HG03159 (cell line): ENCODE measurements around the gene C4orf51.

ENCODE experiments used
- ATAC-seq: cut with Tn5 transposase; IDR thresholded peaks from one replicate; pipeline ENCODE4 v1.9.1; 2021; ENCODE audit warnings: mild to moderate bottlenecking, moderate library complexity; ENCODE audit not compliant: unreplicated experiment

Gene C4orf51

DNA sequence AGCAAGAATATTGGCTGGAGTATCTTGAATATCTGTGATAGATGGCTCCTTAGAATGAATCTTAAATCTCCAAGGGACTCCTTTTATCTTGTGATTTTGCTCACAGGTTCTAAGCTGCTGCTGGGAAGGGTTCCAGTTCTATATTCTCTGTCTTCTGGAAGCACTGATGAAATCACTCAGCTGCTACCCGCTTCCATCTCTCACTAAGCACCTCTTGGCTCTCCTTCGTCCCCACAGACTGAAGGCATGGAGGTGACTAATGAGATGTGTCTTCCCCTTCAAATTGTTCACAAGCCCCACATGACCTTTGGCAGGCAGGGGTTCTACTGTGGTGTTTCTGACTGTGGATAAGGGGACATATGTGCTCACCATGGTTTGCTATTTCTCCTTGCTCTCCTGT lies 75.9 kb downstream of the C4orf51 start:
- ATAC-seq, result no peak

DNA sequence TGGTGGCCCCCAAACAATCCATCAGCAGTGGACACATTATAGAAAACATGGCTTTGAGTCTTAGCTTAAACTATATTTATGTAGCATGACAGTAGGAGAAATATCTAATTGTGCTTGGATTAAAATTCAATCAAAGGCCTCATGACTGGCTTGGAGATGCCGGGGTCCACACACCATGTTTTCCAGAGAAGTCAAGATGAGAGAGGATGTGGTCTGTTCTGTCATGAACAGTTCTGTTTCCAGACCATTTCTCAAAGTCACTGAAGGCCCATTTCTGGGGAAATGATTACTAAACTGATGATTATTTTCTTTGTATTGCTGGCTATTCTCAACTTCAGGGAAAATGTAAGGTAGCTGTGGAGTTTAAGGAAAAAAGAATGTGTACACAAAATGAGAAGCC lies 76.3 kb downstream of the C4orf51 start:
- no peak for ATAC-seq

DNA sequence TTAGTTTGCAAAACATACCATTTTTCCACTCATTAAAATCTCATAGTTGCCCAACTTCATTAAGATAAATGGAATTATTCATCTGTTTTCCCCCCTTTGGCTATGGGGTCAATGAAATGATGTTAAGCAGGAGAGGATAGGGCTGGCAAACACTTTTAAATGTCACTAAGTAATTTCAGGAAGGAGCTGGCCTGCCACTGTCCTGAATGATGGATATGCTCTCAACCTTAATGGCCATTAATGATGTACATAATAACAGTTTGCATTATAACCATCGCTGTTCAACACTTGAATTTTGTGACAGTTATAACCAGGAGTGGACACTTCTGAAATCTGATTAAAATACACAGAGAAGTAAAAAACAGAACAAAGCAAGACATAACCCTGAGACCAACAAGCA lies 77.2 kb downstream of the C4orf51 start:
- no peak for ATAC-seq

DNA sequence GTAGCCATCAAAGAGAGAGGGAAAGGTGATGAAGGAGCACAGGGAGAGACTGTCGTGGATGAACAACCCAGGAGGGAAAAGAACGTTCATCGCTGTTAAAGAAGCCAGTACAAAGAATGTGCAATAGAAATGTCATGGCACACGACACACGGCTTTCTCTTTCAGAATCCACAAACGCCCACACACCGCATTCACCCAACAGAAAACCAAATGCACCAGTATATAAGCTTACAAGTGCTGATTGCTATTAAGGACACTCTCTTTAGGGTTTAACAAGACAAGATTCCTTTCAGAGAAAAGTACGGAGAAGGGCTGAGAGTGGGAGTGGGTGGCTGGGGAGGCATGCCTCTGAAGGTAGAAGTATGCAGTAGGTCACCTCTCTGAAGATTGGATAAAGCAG lies 80.2 kb downstream of the C4orf51 start:
- ATAC-seq, result no peak

DNA sequence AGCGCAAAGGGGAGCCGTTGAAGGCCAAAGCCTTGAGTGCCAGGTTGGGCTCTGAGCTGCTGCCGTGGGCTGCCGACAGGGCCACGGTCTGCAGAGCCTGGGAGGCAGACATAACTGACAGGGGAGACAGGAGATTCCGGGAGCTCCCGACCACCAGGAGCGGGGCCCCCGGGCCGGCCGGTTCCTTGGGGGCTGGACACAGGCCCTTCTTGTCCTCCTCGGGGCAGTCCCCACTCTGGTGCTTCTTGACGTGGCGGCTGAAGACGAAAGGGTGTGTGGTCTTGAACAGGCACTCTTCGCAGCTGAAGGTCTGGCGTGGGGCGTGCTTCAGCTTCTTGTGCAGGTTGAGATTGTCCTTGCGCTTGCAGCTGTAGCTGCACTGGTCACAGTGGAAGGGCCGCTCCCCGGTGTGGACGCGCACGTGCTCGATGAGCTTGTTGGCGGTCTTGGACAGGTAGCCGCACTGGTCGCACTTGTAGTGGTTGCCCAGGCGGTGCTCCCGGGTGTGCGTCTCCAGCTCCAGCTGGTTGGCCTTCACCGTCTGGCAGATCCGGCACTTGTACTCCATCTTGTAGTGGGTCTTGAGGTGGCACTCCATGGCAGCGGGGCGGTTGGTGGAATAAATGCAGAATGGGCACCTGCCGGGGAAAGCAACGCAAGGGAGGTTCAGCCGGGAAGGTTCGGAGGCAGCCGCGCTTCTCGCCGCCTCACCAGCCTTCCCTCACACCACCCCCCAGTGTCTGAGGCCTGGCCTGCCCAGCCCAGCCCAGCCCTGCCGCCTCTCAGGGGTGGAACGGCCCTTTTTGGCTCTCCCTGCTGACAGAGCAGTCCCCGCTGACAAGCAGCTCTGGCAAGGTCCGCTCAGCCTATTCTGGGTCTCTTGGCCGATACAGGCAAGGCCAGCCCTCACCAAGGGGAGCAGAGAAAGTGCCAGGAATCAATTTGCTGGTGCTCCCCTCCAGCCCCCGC lies 81.3 kb downstream of the C4orf51 start:
- no peak for ATAC-seq

DNA sequence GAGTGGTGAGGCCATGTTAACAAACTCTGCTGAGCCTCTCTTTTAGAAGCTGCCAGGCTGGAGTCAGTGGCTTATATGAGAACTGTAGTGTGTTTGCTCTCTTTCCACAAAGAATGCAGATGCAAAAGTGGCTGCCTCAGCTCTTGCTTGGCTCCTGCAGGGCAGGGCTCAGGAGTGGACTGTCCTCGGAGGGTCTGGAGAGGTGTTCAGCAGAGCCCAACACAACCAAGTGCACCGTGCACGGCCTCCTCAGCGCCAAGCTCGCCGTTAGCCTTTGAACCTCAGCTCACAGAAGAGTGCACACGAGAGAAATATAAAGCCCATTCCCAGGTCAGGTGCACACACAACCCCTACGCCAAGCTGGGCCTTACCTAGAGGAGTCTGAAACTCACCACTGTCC lies 82.8 kb downstream of the C4orf51 start:
- no peak for ATAC-seq

DNA sequence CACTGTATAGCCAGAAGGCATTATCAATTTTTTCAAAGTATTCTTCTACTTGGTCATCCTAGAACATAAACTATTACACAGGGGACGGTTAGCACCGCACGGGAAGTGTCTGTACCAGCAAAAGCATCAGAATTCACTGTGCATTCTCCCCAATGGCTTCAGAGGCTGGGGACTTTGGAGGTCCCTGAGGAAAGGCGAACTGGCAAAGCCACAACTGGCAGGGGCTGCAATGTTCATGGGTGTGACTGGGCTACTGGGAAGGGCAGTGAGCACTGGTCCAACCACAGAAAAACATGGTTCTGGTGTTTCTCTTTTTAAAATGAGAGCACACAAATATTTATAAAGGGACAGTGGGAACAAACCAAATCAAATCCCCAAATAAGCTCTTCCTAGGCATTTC lies 83.5 kb downstream of the C4orf51 start:
- ATAC-seq, result no peak

DNA sequence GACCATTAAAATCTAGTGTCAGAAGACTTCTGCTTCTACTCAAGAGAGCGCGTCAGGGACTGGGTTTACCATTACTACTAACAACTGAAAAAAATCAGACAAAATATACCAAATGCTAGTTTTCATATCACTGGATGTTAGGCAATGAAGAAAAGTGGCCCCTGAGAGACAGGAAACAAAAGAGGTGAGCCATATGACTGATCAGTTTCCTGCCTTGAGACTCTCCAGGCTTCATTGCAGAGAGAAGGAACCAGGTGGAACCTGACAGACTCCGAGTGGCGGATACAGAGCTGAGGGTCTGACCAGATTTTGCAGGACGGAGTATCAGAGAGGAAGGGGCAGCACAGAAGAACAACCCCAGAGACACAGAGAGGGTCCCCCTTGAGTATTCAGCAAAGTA lies 86.3 kb downstream of the C4orf51 start:
- ATAC-seq, result no peak

DNA sequence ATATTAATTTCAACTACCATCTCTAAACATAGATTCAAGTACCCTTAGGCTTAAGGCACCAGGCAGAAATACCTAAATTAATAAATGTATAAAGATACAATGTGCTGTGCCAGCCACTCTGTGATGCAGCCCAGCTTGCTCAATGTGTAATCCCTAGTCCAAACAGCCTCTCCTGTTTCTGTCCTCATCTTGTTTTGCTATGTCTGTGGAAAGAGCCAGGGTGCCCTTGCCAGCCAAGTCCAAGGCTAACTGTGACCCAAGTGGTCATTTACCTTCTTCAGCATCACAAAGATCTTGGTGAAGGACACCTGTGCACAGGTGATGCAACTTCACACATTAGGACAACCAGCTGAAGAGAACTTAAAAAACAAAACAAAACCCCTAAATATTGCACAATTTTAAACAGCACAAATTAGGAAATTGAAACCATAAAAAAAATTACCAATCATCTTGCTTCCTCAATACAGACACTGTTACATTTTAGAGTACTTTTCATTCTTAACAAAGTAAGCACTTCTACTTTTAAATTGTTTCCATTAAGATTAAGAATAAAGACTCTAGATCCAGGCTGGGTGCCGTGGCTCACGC lies 89.6 kb downstream of the C4orf51 start:
- no peak for ATAC-seq

DNA sequence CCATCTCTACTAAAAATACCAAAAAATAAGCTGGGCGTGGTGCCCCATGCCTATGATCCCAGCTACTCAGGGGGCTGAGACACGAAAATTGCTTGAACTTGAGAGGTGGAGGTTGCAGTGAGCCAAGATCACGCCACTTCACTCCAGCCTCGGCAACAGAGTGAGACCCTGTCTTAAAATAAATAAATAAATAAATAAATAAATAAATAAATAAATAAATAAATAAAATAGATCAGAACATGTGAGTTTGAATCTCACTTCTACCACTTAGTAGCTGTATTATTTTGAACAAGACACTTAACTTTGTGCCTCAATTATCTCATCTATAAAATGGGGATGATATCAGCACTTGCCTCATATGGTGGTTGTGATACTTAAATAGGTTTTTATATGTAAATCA lies 90.2 kb downstream of the C4orf51 start:
- no peak for ATAC-seq

DNA sequence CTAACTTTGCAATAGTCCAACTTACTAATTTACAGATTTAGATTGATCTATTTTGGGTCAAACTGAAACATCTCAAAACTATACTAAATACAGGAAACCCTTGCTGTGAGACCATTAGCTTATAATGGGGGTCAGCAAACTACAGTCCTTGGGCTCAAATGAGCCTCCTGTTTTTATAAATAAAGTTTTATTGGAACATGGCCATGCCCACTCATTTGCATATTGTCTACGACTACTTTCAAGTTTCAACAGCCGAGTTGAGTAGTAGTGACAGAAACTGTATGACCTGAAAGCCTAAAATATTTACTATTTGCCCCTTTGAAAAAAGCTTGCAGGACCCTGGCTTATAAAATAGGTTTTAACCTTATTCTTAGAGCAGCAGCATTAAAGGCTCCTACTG lies 92.4 kb downstream of the C4orf51 start:
- ATAC-seq, result no peak

DNA sequence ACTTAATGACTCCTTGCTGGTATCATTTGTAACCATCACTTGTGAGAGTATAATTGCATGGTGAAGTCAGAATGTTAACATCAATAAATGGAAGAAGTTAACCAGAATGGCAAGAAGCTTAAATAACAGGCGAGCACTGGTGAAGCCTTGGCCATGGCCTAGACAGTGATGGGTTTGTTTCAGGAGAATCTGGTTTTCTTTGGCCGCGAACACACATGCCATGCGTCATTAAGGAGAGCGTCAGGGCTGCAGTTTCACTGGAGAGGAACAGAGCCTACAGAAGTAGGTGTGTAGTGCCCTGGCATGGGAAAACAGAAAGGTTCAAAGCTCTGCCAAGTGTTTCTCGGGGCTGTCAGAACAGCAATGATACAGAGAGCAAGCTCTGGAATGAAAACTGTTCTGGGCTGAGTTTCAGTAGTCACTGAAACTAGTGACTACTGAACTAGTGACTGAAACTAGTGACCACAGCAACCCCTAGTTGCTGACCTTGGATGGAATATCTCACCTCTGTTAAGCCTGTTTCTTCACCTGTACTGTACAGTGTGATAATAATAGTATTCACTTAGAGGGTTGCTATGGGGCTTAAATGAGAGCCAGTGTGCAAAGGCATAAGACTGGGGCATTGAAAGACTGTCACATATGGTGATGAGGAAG lies 93.8 kb downstream of the C4orf51 start:
- peak; percentile 93 for ATAC-seq

DNA sequence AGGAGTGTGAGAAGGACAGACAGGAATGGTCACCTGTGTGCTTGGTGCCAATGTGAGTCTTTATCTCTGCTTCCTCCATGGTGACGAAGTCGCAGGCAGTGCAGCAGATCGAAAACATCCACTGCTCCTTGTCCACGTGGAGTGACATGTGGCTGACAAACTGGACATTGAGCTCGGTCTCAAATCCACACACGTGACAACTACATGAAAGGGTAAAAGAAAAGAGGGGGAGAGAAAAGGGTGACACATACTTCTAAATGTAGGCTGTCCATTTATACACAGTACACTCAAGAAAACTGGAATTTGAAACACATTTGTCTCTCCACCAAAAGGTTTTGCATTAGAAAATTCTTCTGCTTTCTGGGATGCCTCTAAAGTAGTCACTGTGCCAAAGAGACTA lies 94.5 kb downstream of the C4orf51 start:
- ATAC-seq, result no peak

DNA sequence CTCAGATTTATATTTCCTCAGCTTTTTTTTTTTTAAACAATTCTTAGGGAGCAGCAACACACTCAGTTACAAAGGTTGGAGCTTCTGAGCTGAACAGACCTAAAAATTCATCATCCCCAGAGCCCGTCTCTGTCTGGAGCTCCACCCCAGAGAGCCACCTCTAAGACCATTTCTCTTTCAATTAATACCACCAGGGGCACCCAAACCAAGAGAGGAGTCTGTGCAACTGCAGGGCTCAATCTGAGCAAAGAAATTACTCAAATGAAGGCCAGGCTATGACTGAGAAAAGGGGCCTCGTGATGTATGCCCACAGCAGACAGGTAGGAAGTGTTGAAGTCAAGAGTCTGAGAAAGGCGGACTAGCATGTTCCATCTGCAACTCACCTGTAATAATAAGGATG lies 95.5 kb downstream of the C4orf51 start:
- no peak for ATAC-seq

DNA sequence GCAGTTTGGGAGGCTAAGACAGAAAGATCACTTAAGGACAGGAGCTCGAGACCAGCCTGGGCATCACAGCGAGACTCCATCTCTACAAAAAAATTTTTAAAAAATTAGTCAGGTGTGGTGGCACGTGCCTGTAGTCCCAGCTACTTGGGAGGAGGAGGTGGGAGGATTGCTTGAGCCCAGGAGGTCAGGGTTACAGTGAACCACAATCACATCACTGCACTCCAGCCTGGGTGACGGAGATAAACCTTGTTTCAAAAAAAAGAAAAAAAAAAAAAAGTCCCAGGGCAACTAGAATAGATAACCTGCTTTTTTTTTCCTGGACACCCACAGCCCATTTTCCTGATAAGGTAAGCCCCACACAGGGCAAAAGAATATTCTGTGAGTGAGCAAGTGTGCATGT lies 96.3 kb downstream of the C4orf51 start:
- no peak for ATAC-seq

DNA sequence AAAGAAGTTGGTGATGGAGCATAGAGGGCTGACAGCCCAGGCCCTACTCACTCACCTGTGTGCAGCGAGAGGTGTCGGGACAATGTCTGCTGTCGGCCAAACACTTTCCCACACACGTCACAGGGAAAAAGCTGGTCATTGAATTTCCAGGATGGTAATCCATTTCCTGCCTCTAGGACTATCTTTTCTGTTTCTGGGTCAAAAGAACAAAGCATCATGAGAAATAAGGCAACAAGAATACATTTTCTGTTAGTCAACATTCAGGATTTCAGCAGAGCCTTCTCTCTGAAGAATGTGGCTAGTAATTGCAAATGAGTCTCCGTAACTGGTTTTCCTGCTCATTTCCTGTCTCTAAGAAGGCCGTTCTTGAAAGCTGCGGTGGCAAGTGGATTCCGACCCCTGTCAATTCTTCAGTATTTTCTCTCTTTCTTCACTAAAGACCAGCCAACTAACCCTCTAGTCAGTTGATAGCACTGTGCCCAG lies 99.4 kb downstream of the C4orf51 start:
- no peak for ATAC-seq

DNA sequence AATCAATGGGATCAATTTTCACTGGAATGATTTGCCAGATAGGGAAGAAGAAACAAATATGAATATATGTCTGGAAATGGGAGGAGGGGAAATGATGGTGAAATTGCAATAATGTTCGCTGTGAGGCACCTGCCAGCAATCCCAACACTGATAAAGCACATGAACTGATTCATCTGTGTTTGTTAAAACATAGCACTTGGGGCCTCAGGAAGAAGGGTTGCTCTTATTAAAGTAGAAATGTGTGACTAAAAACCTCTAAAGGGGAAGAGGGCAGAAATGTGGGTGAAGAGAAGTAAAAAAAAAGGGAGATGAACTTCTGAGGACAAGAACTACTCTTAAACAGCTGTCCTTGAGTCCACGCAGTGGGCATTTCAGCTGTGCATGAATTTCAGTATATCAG lies 101.4 kb downstream of the C4orf51 start:
- no peak for ATAC-seq
